SK-N-SH (cell line): ENCODE results near the gene SORCS3.

ENCODE experiments used
- CTCF ChIP-seq: fragments of 200-600 bp; sonication (generic); IDR thresholded peaks from 2 replicates; pipeline ENCODE4 v1.6.1; 2017; ENCODE audit warnings: antibody characterized with exemption, mild to moderate bottlenecking, moderate library complexity
- EP300 ChIP-seq, 2 experiments: IDR thresholded peaks; 2 replicates each; pipeline versions ENCODE4 v1.4.0 to v1.6.1; 2012; ENCODE audit warnings: borderline replicate concordance in 1 of 2, low read depth in 1 of 2, low read length in 1 of 2
- MAX ChIP-seq: IDR thresholded peaks from 2 replicates; pipeline ENCODE4 v1.4.0; 2012; ENCODE audit warnings: low read depth
- NFIC ChIP-seq: IDR thresholded peaks from 2 replicates; pipeline ENCODE4 v1.4.0; 2012; ENCODE audit warnings: borderline replicate concordance
- POLR2AphosphoS5 ChIP-seq: IDR thresholded peaks from 2 replicates; pipeline ENCODE4 v1.6.1; 2012; ENCODE audit warnings: low read depth, low read length
- TCF12 ChIP-seq: IDR thresholded peaks from 2 replicates; pipeline ENCODE4 v1.4.0; 2012
- ZBTB33 ChIP-seq: IDR thresholded peaks from 2 replicates; pipeline ENCODE4 v1.4.0; 2012; ENCODE audit warnings: low read depth, borderline replicate concordance

- no peak for TF ChIP-seq POLR2AphosphoS5
- TF ChIP-seq NFIC, result no peak
- no peak for TF ChIP-seq CTCF
- TF ChIP-seq EP300 (IDR thresholded peaks at IDR 0.05; ENCODE audit: borderline replicate concordance in 1 of 2, low read depth in 1 of 2, low read length in 1 of 2), result no peak
- no peak for TF ChIP-seq MAX
- TF ChIP-seq ZBTB33, result no peak
- TF ChIP-seq TCF12, result no peak
Observed at GRCh38 chr10:104690101-104690500, 49.0 kb downstream of the SORCS3 start.
